KOPT-K1 (cell line): ENCODE results near the gene UVSSA.

Experiments
- H3K27ac ChIP-seq: fragments of 200-600 bp; sonication (generic); 2 replicates; pipeline ENCODE4 v1.5.1; 2016; ENCODE audit warnings: antibody characterized with exemption, mild to moderate bottlenecking, low read depth, low read length; ENCODE audit not compliant: poor library complexity, severe bottlenecking
- H3K36me3 ChIP-seq: fragments of 200-600 bp; sonication (generic); 2 replicates; pipeline ENCODE4 v1.5.1; 2017; ENCODE audit warnings: antibody characterized with exemption, mild to moderate bottlenecking, low read length, moderate library complexity; ENCODE audit not compliant: insufficient read depth
- H3K9me3 ChIP-seq: fragments of 200-600 bp; sonication (generic); 2 replicates; pipeline ENCODE4 v1.5.1; 2017; ENCODE audit warnings: antibody characterized with exemption, low read length, mild to moderate bottlenecking; ENCODE audit not compliant: insufficient read depth, poor library complexity, severe bottlenecking

The UVSSA gene

GRCh38 chr4:1403591-1404572, 56.9 kb downstream of the UVSSA start:
- H3K36me3 ChIP-seq = no peaks in the 10 kb centered on the region
- H3K9me3 ChIP-seq = peaks cover 73% of the 10 kb centered on the region
- H3K27ac ChIP-seq = no peak overlapping the region

GRCh38 chr4:1404573-1405253, 57.7 kb downstream of the UVSSA start:
- H3K36me3 ChIP-seq = no peaks in the 10 kb centered on the region
- peaks cover 65% of the 10 kb centered on the region for H3K9me3 ChIP-seq
- no peak overlapping the region for H3K27ac ChIP-seq

GRCh38 chr4:1405254-1405635, 58.2 kb downstream of the UVSSA start:
- no peaks in the 10 kb centered on the region for H3K36me3 ChIP-seq
- peaks cover 60% of the 10 kb centered on the region for H3K9me3 ChIP-seq
- no peak overlapping the region for H3K27ac ChIP-seq

GRCh38 chr4:1405636-1406393, 58.8 kb downstream of the UVSSA start:
- Histone ChIP-seq H3K27ac (no peak overlapping the region), H3K9me3 (peaks cover 54% of the 10 kb centered on the region), H3K36me3 (no peaks in the 10 kb centered on the region)

- Histone ChIP-seq H3K27ac (no peak within 1 kb of the TSS), H3K9me3 (peaks cover 51% of the 10 kb centered on the region), H3K36me3 (no peaks in the 10 kb centered on the region)
Measured at GRCh38 chr4:1406394-1406980, 59.5 kb downstream of the UVSSA start, which contains the start of gene NKX1-1. TSS of gene NKX1-1 (minus strand) at chr4:1406442. CDS start at chr4:1406442, 0 bp downstream.

- Histone ChIP-seq H3K27ac (no peak overlapping the region), H3K36me3 (no peaks in the 10 kb centered on the region), H3K9me3 (peaks cover 45% of the 10 kb centered on the region)
Measured at GRCh38 chr4:1406981-1407656, 60.1 kb downstream of the UVSSA start.

- Histone ChIP-seq H3K27ac (no peak overlapping the region), H3K36me3 (no peaks in the 10 kb centered on the region), H3K9me3 (peaks cover 42% of the 10 kb centered on the region)
Measured at GRCh38 chr4:1407657-1408333, 60.8 kb downstream of the UVSSA start.

GRCh38 chr4:1408418-1408817, 61.4 kb downstream of the UVSSA start:
- Histone ChIP-seq H3K27ac (no peak overlapping the region), H3K36me3 (no peaks in the 10 kb centered on the region), H3K9me3 (peaks cover 43% of the 10 kb centered on the region)

GRCh38 chr4:1409079-1409478, 62.1 kb downstream of the UVSSA start:
- peaks cover 42% of the 10 kb centered on the region for H3K9me3 ChIP-seq
- H3K36me3 ChIP-seq = no peaks in the 10 kb centered on the region
- no peak overlapping the region for H3K27ac ChIP-seq

- Histone ChIP-seq H3K36me3 (no peaks in the 10 kb centered on the region), H3K9me3 (peaks cover 35% of the 10 kb centered on the region), H3K27ac (no peak overlapping the region)
Measured at GRCh38 chr4:1409491-1410425, 62.8 kb downstream of the UVSSA start.

- Histone ChIP-seq H3K9me3 (peaks cover 26% of the 10 kb centered on the region), H3K36me3 (no peaks in the 10 kb centered on the region), H3K27ac (no peak overlapping the region)
Measured at GRCh38 chr4:1410491-1411325, 63.7 kb downstream of the UVSSA start.
